Coronary artery (tissue), 2 donors: ENCODE measurements around the gene ISL2.

Experiments used
- DNase-seq: peaks from one replicate; pipeline ENCODE4 v3.0.0-alpha.2; 2017; ENCODE audit warnings: low spot score
- H3K27ac ChIP-seq, 2 donors: fragments of 200-600 bp; sonication (generic); one replicate each; pipeline ENCODE4 v1.5.1; 2016 to 2019
- H3K4me3 ChIP-seq: fragments of 200-600 bp; sonication (generic); 2 replicates; pipeline ENCODE4 v1.5.1; 2016; ENCODE audit warnings: mild to moderate bottlenecking, moderate library complexity
- TF ChIP-seq, protein P1 (sequence below): fragments of 200-600 bp; sonication (generic); IDR thresholded peaks from one replicate; pipeline ENCODE4 v1.5.1; 2019; ENCODE audit warnings: antibody characterized with exemption

ISL2 gene

DNA sequence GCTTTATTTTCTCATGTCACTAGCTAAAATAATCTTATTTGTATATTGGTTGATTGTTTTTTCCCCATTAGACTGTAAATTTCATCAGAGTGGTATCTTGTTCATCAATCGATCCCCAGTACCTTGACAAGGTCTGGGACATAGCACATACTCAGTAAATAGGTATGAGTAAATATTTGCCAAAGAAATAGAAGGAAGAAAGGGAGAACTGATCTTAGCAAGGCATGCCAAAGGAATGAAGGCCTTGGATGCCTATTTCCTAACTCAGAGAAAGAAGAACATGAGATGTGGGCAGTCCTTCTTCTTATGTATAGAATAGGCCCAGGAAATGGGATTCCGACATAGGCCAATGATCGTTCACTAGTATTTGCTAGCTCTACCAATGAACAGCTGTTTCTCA, 54.7 kb downstream of the ISL2 start:
- no peak overlapping the region for H3K4me3 ChIP-seq
- no peak overlapping the region for H3K27ac ChIP-seq
- no peak for DNase-seq
- TF ChIP-seq, protein P1, sequence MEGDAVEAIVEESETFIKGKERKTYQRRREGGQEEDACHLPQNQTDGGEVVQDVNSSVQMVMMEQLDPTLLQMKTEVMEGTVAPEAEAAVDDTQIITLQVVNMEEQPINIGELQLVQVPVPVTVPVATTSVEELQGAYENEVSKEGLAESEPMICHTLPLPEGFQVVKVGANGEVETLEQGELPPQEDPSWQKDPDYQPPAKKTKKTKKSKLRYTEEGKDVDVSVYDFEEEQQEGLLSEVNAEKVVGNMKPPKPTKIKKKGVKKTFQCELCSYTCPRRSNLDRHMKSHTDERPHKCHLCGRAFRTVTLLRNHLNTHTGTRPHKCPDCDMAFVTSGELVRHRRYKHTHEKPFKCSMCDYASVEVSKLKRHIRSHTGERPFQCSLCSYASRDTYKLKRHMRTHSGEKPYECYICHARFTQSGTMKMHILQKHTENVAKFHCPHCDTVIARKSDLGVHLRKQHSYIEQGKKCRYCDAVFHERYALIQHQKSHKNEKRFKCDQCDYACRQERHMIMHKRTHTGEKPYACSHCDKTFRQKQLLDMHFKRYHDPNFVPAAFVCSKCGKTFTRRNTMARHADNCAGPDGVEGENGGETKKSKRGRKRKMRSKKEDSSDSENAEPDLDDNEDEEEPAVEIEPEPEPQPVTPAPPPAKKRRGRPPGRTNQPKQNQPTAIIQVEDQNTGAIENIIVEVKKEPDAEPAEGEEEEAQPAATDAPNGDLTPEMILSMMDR = no peak

DNA sequence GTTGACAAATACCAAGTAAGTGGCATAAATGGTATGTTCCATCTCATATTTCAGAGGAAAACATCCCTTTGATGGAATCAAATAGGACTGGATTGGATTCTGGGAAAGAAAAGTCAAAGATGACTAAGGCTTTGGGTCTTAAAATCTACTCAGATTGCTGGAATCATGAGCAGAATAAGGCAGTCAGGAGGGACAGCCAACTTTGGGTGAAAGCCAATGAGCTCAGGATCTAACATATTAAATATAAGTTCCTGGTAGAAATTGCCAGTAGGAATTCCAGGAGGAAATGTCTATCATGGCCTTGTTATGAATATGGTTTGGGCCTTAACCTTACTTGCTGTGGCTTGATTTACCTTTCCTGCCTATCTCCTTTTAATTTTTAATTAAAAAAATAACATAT, 55.3 kb downstream of the ISL2 start:
- Histone ChIP-seq H3K4me3 (no peak overlapping the region), H3K27ac (no peak overlapping the region)
- DNase-seq = no peak
- TF ChIP-seq, protein P1 = no peak
